Activated CD4-positive, CD25-positive, alpha-beta regulatory T cell treated with anti-CD3 and anti-CD28 coated beads, Interleukin-2, amount 50 U/mL, for 24 hours (primary cell): ENCODE results near the gene CABP4.
"Not testable (repeated sequence)": the region's sequence is repeated elsewhere in the genome, so short reads cannot be mapped to it uniquely, and the experiment has no call there.

Experiments used
- ATAC-seq, 2 donors: fragments of 150-1000 bp; cut with Tn5 transposase; one replicate each; pipeline ENCODE4 v1.10.0; 2021; ENCODE audit warnings: mild to moderate bottlenecking in 1 of 2, moderate library complexity in 1 of 2

Gene CABP4

GRCh38 chr11:67483831-67484665, 28.9 kb downstream of the CABP4 start:
- peak in 1 of 2 donors; percentile 3 for ATAC-seq

- peak; percentile 11 to 14 for ATAC-seq
Measured at GRCh38 chr11:67484847-67485311, 29.7 kb downstream of the CABP4 start.

- ATAC-seq = not testable (repeated sequence)
Measured at GRCh38 chr11:67485873-67486361, 30.8 kb downstream of the CABP4 start.

GRCh38 chr11:67486481-67487195, 31.5 kb downstream of the CABP4 start:
- peak in 1 of 2 donors; percentile 2 for ATAC-seq

- no peak for ATAC-seq
Measured at GRCh38 chr11:67489203-67489884, 34.2 kb downstream of the CABP4 start.

- no peak for ATAC-seq
Measured at GRCh38 chr11:67489885-67490726, 35.0 kb downstream of the CABP4 start.

DNA sequence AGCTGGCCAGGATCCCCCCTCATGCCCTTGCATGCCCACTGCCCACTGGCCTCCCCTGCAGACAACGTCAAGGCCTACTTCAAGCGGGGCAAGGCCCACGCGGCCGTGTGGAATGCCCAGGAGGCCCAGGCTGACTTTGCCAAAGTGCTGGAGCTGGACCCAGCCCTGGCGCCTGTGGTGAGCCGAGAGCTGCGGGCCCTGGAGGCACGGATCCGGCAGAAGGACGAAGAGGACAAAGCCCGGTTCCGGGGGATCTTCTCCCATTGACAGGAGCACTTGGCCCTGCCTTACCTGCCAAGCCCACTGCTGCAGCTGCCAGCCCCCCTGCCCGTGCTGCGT, 35.5 kb downstream of the CABP4 start:
- ATAC-seq = no peak

GRCh38 chr11:67491276-67492068, 36.3 kb downstream of the CABP4 start:
- ATAC-seq = no peak

GRCh38 chr11:67492069-67492727, 37.0 kb downstream of the CABP4 start:
- ATAC-seq = no peak

GRCh38 chr11:67492801-67493547, 37.8 kb downstream of the CABP4 start:
- ATAC-seq = peak; percentile 24 to 27

DNA sequence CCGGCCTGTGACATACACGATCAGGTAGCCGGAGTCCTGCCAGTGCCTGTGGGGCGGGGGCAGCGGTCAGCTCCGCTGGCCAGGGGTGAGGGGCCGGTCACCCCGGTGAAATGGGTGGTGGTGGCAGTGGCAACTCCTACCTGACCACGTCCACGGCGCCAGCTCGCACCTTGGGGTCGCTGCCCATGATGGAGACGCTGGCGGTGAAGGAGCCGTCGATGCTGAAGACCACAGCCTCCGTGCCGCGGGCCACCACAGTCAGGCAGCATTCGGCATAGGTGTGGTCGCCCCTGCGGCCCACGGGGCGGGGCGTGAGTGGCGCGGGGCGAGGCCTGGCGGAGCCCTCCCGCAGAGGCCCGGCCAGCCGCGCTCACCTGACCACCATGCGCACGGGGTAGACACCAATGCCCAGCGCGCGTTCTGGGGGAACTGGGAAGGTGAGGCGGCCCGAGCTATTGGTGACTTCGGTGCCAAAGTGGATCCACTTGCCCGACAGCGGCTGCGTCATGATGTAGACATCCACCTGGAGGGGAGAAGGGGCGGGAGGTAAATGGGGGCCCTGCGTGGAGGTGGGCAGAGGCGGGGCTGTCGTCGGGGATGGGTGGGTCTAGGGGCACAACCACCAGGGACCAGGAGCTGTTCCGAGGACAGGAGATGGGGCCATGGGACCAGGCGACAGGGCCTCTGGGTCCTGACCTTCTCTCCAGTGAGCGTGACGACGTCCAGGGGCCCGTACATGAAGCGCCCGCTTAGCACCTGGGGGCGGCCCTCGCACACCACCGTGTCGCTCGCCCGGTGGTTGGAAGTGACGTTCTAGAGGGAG, 38.6 kb downstream of the CABP4 start:
- ATAC-seq = no peak

GRCh38 chr11:67494371-67495233, 39.4 kb downstream of the CABP4 start:
- no peak for ATAC-seq

DNA sequence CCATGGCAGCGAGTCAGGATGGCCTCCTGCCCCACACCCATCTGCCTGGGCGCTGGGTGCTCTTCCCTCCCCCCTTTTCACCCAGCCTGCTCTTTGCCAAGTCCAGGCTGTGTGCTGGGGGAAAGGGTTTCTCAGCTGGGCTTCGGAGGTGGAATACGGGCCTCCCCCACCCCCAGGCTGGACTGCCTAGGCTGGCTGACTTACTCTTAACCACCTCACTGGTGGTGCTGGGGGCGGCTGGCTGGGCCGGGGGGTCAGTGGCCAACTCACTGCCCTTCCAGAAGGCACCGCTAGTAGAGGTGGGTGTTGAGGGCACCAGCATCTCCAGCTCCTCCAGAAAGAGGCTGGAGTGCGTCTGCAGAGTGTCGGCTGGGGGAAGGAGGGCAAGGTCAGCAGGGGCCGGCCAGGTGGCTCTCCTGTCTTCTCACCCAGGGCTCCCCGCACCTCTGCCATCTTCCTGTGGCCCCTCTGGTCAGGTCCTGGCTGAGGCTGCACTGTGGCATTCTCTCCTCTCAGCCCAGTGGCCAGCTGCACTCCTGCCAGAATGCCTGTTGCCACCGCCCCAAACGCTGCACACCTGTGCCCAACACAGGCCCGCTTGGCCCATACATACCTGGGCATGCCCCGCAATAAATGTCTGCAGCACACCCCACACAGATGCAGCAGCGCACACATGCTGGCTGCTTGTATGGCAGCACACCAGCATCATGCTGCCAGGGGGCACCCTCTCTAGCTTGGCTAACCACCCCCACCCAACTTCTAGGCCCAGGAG, 40.3 kb downstream of the CABP4 start:
- no peak for ATAC-seq

- ATAC-seq = no peak
Measured at GRCh38 chr11:67496113-67496512, 41.0 kb downstream of the CABP4 start.

DNA sequence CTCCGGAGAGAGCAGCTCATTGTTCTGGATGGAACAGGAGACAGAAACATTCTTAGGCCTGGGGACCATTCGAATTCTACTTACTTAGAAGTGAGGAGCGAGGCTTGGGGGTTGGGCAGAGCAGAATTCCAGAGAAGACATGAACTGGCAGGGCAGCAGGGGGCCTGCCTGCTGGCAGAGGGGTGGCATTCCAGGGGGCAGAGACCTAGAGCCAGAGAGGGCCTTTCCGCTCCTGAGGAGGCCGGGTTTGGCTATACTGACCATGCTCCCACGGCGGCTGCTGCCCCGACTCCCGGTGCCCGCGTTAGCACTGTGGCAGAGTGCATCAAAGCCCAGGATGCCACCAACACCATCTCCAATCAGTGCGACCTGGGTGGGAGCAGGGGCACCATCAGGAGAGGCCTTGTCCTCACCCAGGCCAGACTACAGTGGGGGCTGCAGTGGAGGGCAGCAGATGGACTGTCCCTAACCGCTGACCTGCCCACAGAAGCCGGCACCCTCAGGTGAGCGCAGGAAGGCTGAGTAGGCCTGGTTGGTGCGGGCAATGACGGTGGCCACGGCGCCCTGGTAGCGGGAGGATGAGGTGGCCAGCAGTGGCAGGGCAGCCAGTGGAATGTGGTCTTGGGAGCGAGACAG, 42.6 kb downstream of the CABP4 start:
- no peak for ATAC-seq

GRCh38 chr11:67498544-67498972, 43.4 kb downstream of the CABP4 start:
- no peak for ATAC-seq
